HG02642 (cell line): ENCODE data around the gene CNIH3.

ENCODE experiments used
- ATAC-seq: cut with Tn5 transposase; IDR thresholded peaks from one replicate; pipeline ENCODE4 v1.9.1; 2021; ENCODE audit warnings: mild to moderate bottlenecking; ENCODE audit not compliant: unreplicated experiment, poor library complexity

The CNIH3 gene

GRCh38 chr1:224612246-224612645, 3.9 kb upstream of the CNIH3 start:
- no peak for ATAC-seq

GRCh38 chr1:224613486-224613885, 2.6 kb upstream of the CNIH3 start:
- no peak for ATAC-seq

- ATAC-seq, result no peak
Observed at GRCh38 chr1:224616756-224617409, 766 bp downstream of the CNIH3 start.

GRCh38 chr1:224617410-224618355, 1.6 kb downstream of the CNIH3 start:
- no peak for ATAC-seq

- no peak for ATAC-seq
Observed at GRCh38 chr1:224619209-224619608, 3.1 kb downstream of the CNIH3 start.

GRCh38 chr1:224620105-224620504, 4.0 kb downstream of the CNIH3 start:
- no peak for ATAC-seq

- no peak for ATAC-seq
Observed at GRCh38 chr1:224621813-224622682, 5.9 kb downstream of the CNIH3 start.

- no peak for ATAC-seq
Observed at GRCh38 chr1:224622831-224623230, 6.7 kb downstream of the CNIH3 start.

GRCh38 chr1:224623310-224623714, 7.2 kb downstream of the CNIH3 start:
- no peak for ATAC-seq

- ATAC-seq, result peak; percentile 75
Observed at GRCh38 chr1:224623743-224624333, 7.7 kb downstream of the CNIH3 start.

GRCh38 chr1:224624432-224624831, 8.3 kb downstream of the CNIH3 start:
- ATAC-seq, result no peak

- no peak for ATAC-seq
Observed at GRCh38 chr1:224626042-224626441, 9.9 kb downstream of the CNIH3 start.

- ATAC-seq, result no peak
Observed at GRCh38 chr1:224629965-224630364, 13.8 kb downstream of the CNIH3 start.

GRCh38 chr1:224631462-224632115, 15.5 kb downstream of the CNIH3 start:
- ATAC-seq, result no peak

- ATAC-seq, result no peak
Observed at GRCh38 chr1:224632381-224632871, 16.3 kb downstream of the CNIH3 start.

- no peak for ATAC-seq
Observed at GRCh38 chr1:224632921-224633321, 16.8 kb downstream of the CNIH3 start.

- no peak for ATAC-seq
Observed at GRCh38 chr1:224635356-224635755, 19.2 kb downstream of the CNIH3 start.

GRCh38 chr1:224637515-224637914, 21.4 kb downstream of the CNIH3 start:
- no peak for ATAC-seq

- ATAC-seq, result no peak
Observed at GRCh38 chr1:224637936-224638335, 21.8 kb downstream of the CNIH3 start.
